HepG2 (cell line): ENCODE results near the gene MBTPS1. TPM values are rescaled to one million over a fixed set of nuclear protein-coding genes. Genes with fewer than 3 reads are reported as not detected.
A peak's percentile ranks its signal among the peaks of the same experiment; 100 is the strongest.

Experiments
- ATF7 ChIP-seq, 2 experiments: fragments of 450-650 bp in 1 of 2; sonication (generic) in 1 of 2; formaldehyde crosslinking in 1 of 2; IDR thresholded peaks; 2 replicates each; pipeline versions ENCODE4 v1.4.0 to v1.6.1; 2016 to 2020; ENCODE audit warnings: antibody characterized with exemption in 1 of 2, mild to moderate bottlenecking in 1 of 2, missing genetic modification reagents in 1 of 2
- CHD4 ChIP-seq: fragments of 200-600 bp; sonication (generic); IDR thresholded peaks from 2 replicates; pipeline ENCODE4 v1.7.0; 2017; ENCODE audit warnings: mild to moderate bottlenecking, low read length, borderline replicate concordance
- DNMT1 ChIP-seq: sonication (generic); formaldehyde crosslinking; IDR thresholded peaks from 2 replicates; pipeline ENCODE4 v1.5.1; 2020; ENCODE audit warnings: mild to moderate bottlenecking, missing genetic modification reagents
- GMEB1 ChIP-seq: sonication (generic); formaldehyde crosslinking; IDR thresholded peaks from 2 replicates; pipeline ENCODE4 v1.5.1; 2020; ENCODE audit warnings: missing genetic modification reagents, mild to moderate bottlenecking, borderline replicate concordance
- HIVEP1 ChIP-seq: sonication (generic); formaldehyde crosslinking; IDR thresholded peaks from 2 replicates; pipeline ENCODE4 v1.4.0; 2020; ENCODE audit warnings: mild to moderate bottlenecking, missing genetic modification reagents
- KDM6A ChIP-seq: IDR thresholded peaks from 2 replicates; pipeline ENCODE4 v1.6.1; 2016; ENCODE audit warnings: low read depth
- KMT2B ChIP-seq: IDR thresholded peaks from 2 replicates; pipeline ENCODE4 v1.6.1; 2016; ENCODE audit warnings: missing genetic modification reagents, missing compliant biosample characterization
- NFAT5 ChIP-seq: sonication (generic); formaldehyde crosslinking; IDR thresholded peaks from 2 replicates; pipeline ENCODE4 v1.4.0; 2020; ENCODE audit warnings: missing genetic modification reagents
- NR2F6 ChIP-seq, 2 experiments: IDR thresholded peaks; 2 replicates each; pipeline ENCODE4 v1.6.1; 2016; ENCODE audit warnings: antibody characterized with exemption in 1 of 2, mild to moderate bottlenecking in 1 of 2
- SP5 ChIP-seq: IDR thresholded peaks from 2 replicates; pipeline ENCODE4 v1.6.1; 2016; ENCODE audit warnings: low read depth, borderline replicate concordance
- TBP ChIP-seq: sonication (generic); formaldehyde crosslinking; IDR thresholded peaks from 2 replicates; pipeline ENCODE4 v1.5.0; 2020; ENCODE audit warnings: missing genetic modification reagents
- ZBTB37 ChIP-seq: sonication (generic); formaldehyde crosslinking; IDR thresholded peaks from 2 replicates; pipeline ENCODE4 v1.4.0; 2020; ENCODE audit warnings: mild to moderate bottlenecking, missing genetic modification reagents
- ZFP36L2 ChIP-seq: sonication (generic); formaldehyde crosslinking; IDR thresholded peaks from 2 replicates; pipeline ENCODE4 v1.4.0; 2020; ENCODE audit warnings: missing genetic modification reagents
- ZMYM3 ChIP-seq: sonication (generic); formaldehyde crosslinking; IDR thresholded peaks from 2 replicates; pipeline ENCODE4 v1.5.1; 2020; ENCODE audit warnings: mild to moderate bottlenecking, missing genetic modification reagents
- ZNF121 ChIP-seq: sonication (generic); formaldehyde crosslinking; IDR thresholded peaks from 2 replicates; pipeline ENCODE4 v1.5.0; 2020; ENCODE audit warnings: mild to moderate bottlenecking, missing genetic modification reagents
- ZNF263 ChIP-seq: sonication (generic); formaldehyde crosslinking; IDR thresholded peaks from 2 replicates; pipeline ENCODE4 v1.4.0; 2020; ENCODE audit warnings: missing genetic modification reagents
- ZNF557 ChIP-seq: sonication (generic); formaldehyde crosslinking; IDR thresholded peaks from 2 replicates; pipeline ENCODE4 v1.4.0; 2020; ENCODE audit warnings: missing genetic modification reagents
- ZNF75D ChIP-seq: sonication (generic); formaldehyde crosslinking; IDR thresholded peaks from 2 replicates; pipeline ENCODE4 v1.8.1; 2023; ENCODE audit warnings: missing genetic modification reagents, mild to moderate bottlenecking, borderline replicate concordance
- ZNF784 ChIP-seq: sonication (generic); formaldehyde crosslinking; IDR thresholded peaks from 2 replicates; pipeline ENCODE4 v1.5.1; 2020; ENCODE audit warnings: missing genetic modification reagents, mild to moderate bottlenecking, borderline replicate concordance
- ZNF841 ChIP-seq: sonication (generic); formaldehyde crosslinking; IDR thresholded peaks from 2 replicates; pipeline ENCODE4 v1.8.1; 2023; ENCODE audit warnings: missing genetic modification reagents, borderline replicate concordance
- ZNF878 ChIP-seq: sonication (generic); formaldehyde crosslinking; IDR thresholded peaks from 2 replicates; pipeline ENCODE4 v1.8.1; 2023; ENCODE audit warnings: mild to moderate bottlenecking, missing genetic modification reagents, moderate library complexity
- polyA plus RNA-seq, 8 experiments: library from polyadenylated mRNA; depleted of rRNA in 3 of 8; stranded (reverse) in 7 of 8; unstranded in 1 of 8; fragments of >200 nt; fragmentation: Illumina TruSeq in 4 of 8; extraction: Trizol in 4 of 8; gene quantifications; 2 replicates each; pipeline versions ENCODE4 v1.2.1 to v1.2.3, GENCODE V29; 2011 to 2016; ENCODE audit warnings: low read depth in 4 of 8, missing spikeins in 1 of 8, mixed read lengths in 1 of 8; ENCODE audit not compliant: insufficient read depth in 1 of 8
- total RNA-seq, 5 experiments: library from RNA; depleted of rRNA; stranded (reverse); fragments of >200 nt; fragmentation: Illumina TruSeq; extraction: Trizol; gene quantifications; 2 replicates each; pipeline ENCODE4 v1.2.3, GENCODE V29; 2016; ENCODE audit warnings: low read depth in 1 of 5

The MBTPS1 gene
- total and polyA plus RNA-seq, 2 of the 13 experiments (the other 11 are each of a cell fraction or from before 2014, with no cell fraction given): 56.7 to 91.3 TPM

- TF ChIP-seq GMEB1 (CRISPR knock-in tag) (peak; percentile 82), NR2F6 (IDR thresholded peaks at IDR 0.05) (no peak), NR2F6 (CRISPR knock-in tag; IDR thresholded peaks at IDR 0.05) (no peak), SP5 (peak; percentile 36; the same call in 1 of the 2 replicates), HIVEP1 (CRISPR knock-in tag) (no peak), ZNF878 (CRISPR knock-in tag) (no peak), ATF7 (IDR thresholded peaks at IDR 0.05) (no peak), ATF7 (CRISPR knock-in tag; IDR thresholded peaks at IDR 0.05) (no peak), ZFP36L2 (CRISPR knock-in tag) (no peak), ZMYM3 (no peak), ZNF557 (no peak), ZNF263 (CRISPR knock-in tag) (peak; percentile 53), ZNF841 (CRISPR knock-in tag) (no peak), ZNF121 (CRISPR knock-in tag) (peak; percentile 26; the same call in 1 of the 2 replicates), ZNF75D (CRISPR knock-in tag) (no peak), TBP (no peak), DNMT1 (0 out of 2 replicates have a peak, but pooled peaks have one; percentile 56), ZNF784 (no peak), KMT2B (CRISPR knock-in tag) (no peak), NFAT5 (peak; percentile 42; the same call in 1 of the 2 replicates), CHD4 (no peak), ZBTB37 (CRISPR knock-in tag) (no peak), KDM6A (no peak)
Measured at GRCh38 chr16:84144859-84145639, 28.3 kb upstream of the MBTPS1 start, which contains the start of the genes DNAAF1 and HSDL1 (continued).
